Pulmonary artery endothelial cell (primary cell): ENCODE data around the gene ANO10. TPM values are rescaled to one million over a fixed set of nuclear protein-coding genes. Genes with fewer than 3 reads are reported as not detected.
"Not testable (repeated sequence)": the region's sequence is repeated elsewhere in the genome, so short reads cannot be mapped to it uniquely, and the experiment has no call there.

ENCODE experiments used
- DNase-seq: peaks from one replicate; pipeline ENCODE4 v3.0.0-alpha.2; 2011; ENCODE audit warnings: low read depth, low spot score
- total RNA-seq: library from RNA; depleted of rRNA; stranded (reverse); fragments of >200 nt; gene quantifications from 2 replicates; pipeline ENCODE4 v1.2.3, GENCODE V29; 2014

ANO10 gene
- total RNA-seq, 1 donor from 2014 or later = 34.4 TPM

DNA sequence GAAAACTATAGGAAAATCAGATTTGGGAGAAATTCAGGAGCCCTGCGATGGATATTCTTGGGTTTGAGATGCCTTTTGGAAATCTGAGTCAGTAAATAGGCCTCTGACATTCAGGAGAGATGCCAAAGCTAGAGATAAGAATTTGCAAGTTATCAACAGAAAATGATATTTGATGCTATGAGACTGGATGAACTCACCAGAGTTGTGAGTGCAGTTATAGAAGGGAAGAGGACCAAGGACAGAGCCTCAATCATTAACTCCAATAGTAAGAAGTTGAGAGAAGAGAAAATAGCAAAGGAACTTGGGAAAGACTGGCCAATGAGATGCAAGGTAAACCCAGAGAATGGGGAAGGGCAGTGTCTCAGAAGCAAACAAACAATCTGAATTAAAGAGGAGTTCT, 7.9 kb upstream of the ANO10 start:
- no peak for DNase-seq

DNA sequence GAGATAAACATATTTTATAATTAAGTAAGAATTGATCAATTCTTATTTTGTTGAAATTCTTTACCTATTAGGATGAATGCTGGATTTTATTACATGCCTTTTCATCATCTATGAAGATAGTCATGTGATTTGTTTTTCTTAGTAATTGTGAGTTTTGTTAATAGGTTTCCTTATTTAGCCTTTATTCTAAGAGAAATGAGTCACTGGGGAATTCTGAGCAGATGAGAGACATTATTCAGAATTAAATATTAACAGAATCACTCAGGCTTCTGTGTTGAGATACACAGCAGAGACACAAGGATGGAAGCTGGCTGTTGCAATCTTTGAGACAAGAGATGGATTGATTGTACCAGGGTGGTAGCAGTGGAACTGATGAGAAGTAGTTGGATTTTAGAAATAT, 7.4 kb upstream of the ANO10 start:
- no peak for DNase-seq

DNA sequence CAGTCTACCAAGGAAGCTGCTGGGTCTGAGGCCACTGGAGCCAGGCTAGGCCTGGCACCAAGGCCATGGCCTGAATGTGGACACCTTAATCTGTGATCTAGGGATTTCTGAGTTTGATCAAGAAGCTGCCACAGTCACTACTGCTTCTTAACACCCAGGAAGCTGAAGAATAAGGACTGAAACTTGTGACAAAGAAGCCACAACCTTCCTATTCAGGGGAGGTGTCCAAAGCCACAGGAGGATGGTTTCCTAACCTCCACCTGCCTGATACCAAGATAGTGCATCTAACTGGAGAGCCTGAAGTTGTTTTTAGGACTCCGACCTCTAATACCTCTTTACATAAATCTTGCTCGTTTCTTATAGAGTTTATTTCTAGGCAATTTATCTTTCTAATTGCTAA, 5.5 kb upstream of the ANO10 start:
- no peak for DNase-seq

DNA sequence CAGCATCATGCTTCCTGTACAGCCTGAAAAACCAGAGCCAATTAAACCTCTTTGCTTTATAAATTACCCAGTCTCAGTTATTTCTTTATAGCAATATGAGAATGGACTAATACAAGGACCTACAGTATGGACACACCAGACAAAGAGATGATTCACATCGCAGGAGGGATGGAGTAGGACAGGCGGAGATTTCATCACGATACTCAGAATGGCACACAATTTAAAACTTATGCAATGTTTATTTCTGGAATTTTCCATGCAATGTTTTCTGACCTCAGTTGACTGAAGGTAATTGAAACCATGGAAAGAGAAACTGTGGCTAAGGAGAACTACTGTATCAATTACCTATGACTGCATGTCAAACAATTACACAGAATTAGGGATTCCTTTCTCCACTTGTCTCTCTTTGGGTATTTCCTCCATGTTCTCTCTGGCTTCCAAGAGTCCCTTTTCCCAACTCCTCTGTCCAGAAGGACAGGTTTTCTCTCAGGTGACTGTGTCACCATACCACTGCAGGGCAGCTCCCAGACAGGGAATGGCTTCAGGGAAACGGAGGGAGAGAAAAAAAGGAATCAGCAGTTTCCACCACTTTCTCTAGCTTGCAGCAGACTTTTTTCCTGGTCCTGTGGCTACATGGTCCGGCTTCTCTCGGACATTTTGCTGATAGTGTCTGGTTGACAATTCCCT, 3.0 kb upstream of the ANO10 start:
- no peak for DNase-seq

DNA sequence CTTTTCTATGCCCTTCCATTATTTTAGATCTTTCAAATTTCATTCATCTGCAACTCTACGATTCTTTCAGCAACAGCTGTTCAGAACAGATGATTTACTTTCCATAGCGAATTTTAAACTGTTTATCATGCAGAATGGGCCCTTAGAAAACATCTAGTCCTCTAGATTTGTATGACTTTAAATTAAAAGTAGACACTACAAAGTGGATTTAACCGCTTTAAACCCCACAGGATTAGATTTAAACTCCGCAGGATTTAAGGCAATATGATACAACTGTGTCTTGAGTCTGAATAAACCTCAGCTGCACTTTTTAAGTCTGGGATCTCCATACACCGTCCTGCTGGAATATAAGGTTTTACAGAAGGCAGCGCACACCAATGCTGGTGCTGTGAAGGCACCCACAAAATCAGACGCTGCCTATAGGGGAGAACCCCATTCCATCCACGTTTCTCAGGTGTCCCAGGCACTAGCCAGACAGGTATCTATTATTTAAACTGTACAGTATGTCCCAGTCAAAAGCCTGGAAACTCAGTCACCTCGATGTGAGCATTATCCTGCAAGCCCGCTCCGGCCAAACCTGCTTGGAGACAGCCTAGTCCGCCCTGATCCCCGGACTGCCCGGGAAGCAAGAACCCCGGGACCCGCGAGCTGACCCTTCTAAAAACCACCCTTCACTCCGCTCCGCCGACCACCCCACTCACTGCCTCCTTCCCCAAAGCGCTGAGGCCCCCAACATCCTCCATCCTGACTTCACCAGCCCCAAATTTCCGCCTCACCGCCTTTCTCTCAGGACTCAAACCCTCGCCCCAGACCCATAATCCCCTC, 768 bp downstream of the ANO10 start:
- no peak for DNase-seq

DNA sequence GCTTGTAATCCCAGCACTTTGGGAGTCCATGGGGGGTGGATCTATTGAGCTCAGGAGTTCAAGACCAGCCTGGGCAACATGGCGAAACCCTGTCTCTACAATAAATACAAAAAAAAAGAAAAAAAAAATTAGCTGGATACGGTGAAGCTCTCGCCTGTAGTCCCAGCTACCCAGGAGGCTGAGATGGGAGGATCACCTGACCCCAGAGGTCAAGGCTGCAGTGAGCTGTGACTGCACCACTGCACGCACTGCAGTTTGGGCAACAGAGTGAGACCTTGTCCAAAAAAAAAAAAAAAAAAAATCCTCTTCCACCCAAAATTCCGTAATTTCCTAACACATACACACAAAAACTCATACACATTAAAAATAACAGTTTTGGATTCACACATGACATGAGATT, 2.2 kb downstream of the ANO10 start:
- no peak for DNase-seq

DNA sequence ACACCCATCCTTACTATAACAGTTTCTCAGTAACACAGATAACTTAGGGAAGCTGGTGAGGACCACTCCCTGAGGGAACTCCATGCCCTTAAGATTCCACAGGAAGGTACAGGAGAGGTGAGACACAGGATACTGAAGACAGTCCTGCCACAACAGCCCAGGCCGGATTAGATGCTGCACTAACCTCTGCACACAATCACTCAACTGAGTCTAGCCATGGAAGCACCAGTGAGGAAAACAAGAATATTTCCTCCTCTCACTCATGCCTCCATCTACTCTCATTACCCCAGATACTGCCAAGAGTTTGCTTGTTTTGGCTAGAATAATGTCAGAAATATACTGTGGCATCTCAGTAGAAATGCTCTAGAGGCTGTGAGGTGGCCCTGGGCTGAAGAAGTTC, 3.7 kb downstream of the ANO10 start:
- DNase-seq = no peak

DNA sequence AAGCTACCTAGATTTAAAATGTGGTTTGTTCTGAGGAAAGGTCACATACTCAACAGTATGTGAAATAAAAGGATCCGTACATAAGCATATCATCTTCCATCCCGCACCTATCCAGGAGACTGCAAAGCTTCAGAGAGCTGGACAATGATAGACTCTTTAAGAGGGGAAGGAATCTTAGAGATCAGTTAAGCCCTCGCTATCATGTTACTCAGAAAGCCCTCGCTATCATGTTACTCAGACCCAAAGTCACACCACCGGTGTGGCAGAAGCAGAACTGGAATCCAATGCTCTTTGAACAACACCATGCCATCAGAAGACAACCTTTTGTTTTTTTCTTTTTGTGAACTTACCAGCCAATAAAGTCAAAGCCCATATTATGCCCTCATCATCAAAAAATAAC, 5.8 kb downstream of the ANO10 start:
- no peak for DNase-seq

DNA sequence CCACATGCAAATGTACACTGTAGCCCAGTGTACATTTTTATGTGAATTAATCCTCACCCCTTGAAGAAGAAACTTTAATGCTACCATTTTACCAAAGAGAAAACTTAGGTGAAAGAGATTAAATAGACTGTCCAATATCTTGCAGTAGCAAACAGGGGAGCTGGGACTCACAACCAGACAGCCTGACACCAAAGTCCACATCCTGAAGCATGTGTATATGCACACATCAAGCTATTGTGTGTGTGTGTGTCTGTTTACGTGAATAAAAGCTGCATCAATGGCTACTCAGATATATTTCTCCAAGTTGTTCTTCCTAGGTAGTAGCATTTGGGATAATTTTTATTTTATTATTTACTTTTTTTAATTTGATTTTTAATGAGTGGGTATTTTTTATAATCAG, 6.7 kb downstream of the ANO10 start:
- no peak for DNase-seq

DNA sequence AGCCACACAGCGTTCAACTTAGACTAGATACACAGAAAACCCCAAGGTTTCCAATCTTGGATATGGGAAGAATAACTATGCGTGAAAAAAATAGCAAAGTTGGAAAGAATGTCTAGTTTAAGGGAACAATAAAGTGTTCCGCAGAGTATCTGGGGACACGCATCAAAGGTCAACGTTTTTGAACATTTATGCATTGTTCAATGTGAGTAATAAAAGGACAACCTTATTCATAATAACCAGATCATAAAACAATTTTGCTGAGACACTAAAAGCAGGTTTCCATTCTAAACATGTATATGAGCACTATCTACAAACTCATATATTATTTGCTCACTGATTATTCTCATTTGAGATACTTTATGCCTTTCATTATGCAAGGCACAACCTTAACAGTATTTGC, 7.8 kb downstream of the ANO10 start:
- DNase-seq = no peak

DNA sequence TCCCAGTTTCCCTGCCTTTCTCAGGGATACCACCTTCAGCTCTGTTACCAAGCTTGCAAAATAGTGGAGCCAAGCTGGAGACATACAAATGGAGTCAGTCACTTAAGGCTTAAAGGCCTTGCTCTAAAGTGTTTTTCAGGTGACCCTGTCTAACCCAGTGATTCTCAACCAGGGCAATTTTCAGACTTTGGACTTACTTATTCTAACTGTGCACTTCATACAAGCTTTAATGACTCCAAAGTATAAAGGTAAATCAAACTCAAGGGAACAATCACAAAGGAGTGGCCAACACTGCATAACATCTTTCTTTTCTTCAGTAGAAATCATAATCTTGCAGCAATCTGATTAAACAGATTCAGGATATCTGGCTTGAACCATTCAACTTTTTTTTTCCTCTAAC, 9.4 kb downstream of the ANO10 start:
- no peak for DNase-seq

DNA sequence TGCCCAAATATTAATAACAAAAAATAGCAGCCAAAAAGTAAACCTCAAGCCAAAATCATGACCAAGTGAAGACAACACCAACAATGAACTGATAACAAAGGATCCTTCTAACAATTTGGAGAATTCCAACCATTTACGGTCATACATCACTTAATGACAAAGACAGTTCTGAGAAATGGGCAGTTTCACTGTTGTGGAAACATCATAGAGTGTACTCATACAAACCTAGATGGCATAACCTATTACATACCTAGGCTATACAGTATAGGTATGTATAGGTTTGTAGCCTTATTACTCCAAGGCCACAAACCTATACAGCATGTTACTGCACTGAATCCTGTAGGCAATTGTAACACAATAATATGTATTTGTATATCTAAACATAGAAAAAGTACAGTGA, 12.4 kb downstream of the ANO10 start:
- DNase-seq = no peak

DNA sequence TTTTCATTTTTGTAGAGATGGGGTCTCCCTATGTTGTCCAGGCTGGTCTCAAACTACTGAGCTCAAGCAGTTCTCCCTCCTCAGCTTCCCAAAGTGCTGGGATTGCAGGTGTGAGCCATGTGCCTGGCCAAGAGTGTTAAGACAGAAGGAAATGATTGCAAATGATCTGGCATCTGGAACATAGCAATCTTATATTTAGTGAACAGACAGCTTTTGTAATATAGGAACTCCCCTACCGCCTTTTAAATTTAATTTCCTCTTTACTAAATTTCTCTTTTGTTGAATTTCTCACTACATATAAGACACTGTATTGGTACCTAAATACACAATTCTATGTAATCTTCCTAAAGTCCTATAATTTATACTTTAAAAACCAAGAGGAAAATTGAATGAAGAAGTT, 13.1 kb downstream of the ANO10 start:
- DNase-seq = no peak

DNA sequence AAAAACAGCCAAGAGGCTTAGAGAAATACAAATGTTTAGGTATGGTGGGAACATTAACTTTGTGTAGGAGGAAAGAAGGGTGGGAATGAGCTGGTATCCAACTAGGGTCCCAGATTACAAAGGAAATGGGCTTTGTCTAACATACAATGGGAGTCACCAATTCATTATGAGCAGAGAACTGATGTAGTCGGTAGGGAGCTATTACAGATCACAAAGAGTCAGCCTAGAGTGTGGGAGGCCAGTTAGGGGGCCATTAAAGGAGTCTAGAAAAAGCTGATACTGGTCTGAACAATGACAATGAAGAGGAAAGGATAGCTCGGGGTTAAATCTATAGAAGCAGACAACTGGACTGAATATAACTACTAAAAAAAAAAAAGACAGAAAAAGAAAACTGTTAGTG, 15.5 kb downstream of the ANO10 start:
- no peak for DNase-seq

DNA sequence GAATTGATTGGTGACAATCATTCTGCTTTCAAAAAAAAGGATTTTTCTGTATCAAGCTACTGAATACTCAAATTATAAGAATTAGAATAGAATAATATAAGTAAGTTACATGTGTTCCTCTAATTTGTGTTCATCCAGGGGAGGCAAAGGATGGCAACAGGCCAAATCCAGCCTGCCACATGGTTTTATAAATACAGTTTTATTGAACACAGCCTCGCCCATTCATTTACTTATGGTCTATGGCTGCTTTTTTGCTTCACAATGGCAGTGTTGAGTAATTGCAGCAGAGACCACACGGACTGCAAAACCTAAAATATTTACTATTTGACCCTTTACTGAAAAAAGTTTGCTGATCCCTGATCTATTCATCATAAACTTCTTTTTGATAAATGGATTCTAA, 21.9 kb downstream of the ANO10 start:
- not testable (repeated sequence) for DNase-seq

DNA sequence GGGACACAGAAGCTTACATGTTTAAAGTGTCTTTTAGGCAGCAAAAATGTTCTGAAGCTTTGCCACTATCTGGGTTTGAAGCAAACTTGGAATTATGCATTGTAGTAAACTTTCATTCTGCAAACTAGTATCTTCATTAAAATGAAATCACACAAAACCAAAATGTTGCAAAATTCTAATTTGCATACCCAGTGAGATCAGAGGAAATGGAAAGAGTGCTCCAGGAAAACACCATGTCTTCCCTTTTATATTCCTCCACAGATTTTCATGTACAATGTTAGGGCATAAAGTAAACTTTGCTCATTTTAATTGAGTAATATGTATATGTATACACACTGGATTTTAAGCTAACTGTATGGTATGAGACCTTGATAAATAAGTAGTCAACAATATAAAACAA, 23.9 kb downstream of the ANO10 start:
- DNase-seq = no peak

DNA sequence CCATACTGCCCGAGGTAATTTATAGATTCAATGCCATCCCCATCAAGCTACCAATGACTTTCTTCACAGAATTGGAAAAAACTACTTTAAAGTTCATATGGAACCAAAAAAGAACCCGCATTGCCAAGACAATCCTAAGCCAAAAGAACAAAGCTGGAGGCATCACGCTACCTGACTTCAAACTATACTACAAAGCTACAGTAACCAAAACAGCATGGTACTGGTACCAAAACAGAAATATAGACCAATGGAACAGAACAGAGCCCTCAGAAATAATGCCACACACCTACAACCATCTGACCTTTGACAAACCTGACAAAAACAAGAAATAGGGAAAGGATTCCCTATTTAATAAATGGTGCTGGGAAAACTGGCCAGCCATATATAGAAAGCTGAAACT, 25.6 kb downstream of the ANO10 start:
- DNase-seq = not testable (repeated sequence)

DNA sequence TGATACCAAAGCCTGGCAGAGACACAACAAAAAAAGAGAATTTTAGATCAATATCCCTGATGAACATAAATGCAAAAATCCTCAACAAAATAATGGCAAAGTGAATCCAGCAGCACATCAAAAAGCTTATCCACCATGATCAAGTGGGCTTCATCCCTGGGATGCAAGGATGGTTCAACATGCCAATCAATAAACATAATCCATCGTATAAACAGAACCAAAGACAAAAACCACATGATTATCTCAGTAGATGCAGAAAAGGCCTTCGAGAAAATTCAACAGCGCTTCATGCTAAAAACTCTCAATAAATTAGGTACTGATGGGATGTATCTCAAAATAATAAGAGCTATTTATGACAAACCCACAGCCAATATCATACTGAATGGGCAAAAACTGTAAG, 26.5 kb downstream of the ANO10 start:
- not testable (repeated sequence) for DNase-seq

DNA sequence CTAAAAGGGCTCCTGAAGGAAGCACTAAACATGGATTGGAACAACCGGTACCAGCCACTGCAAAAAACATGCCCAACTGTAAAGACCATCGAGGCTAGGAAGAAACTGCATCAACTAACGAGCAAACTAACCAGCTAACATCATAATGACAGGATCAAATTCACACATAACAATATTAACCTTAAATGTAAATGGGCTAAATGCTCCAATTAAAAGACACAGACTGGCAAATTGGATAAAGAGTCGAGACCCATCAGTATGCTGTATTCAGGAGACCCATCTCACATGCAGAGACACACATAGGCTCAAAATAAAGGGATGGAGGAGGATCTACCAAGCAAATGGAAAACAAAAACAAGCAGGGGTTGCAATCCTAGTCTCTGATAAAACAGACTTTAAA, 28.2 kb downstream of the ANO10 start:
- DNase-seq = not testable (repeated sequence)

DNA sequence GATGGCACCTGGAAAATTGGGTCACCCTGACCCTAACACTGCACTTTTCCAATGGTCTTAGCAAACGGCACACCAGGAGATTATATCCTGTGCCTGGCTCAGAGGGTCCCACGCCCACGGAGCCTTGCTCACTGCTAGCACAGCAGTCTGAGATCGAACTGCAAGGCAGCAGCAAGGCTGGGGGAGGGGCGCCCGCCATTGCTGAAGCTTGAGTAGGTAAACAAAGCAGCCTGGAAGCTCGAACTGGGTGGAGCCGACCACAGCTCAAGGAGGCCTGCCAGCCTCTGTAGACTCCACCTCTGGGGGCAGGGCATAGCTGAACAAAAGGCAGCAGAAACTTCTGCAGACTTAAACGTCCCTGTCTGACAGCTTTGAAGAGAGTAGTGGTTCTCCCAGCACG, 29.9 kb downstream of the ANO10 start:
- DNase-seq = not testable (repeated sequence)

DNA sequence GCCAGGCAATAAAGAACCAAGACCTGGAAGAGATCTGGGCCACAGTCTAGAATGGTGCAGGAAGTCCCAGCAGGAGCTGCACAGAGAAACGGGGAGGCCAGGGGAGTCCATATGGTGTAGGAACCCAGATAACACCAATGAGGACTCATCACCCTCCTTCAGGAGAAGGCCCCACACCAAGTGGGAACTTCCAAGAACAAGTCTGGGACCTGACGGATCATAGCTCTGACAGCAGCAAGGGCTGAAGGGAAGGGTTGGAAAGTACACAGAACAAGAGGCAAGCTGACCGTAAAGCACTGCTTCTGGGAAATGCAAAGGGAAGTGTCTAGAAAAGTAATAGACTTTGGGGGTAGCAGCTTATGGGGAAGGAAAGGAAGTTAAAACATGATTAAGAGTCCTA, 34.5 kb downstream of the ANO10 start:
- DNase-seq = no peak

DNA sequence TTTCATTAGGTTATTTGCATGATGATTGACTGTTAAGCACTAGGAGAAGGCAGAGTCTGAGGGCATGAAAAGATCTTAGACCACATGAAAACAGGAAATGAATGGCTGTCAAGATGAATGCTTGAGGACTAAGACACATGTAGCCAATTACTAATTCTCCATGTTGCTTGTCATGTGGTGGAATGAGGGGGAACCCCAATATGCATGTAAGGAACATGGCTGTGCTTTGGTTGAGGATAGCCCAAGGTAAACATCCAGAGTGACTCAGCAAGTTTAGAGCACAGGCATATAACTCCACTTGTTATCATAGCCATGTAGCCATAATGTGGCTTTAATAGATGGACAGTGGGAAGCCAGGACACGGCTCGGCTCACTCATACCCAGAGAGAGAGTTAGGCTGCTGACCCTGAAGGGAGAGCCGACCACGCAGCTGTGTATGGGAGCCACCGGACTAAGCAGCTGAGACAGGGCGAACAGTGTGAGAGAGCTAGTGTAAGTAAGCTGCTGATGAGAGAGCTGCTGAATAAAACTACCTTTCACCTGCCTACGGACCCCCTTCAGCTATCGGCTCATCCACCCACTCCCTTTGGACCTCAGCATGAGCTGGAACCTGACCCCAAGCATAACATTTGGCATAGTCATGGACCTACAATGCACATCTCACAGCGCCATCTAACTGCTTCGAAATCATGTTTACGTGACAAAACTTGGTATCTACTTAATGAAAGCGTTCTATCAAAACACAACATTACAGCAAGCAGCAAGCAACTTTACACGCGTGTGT, 37.6 kb downstream of the ANO10 start:
- DNase-seq = no peak
